ENCODE results near the gene MRPS7.
"Not testable (repeated sequence)": the region's sequence is repeated elsewhere in the genome, so short reads cannot be mapped to it uniquely, and the experiment has no call there.

The MRPS7 gene

DNA sequence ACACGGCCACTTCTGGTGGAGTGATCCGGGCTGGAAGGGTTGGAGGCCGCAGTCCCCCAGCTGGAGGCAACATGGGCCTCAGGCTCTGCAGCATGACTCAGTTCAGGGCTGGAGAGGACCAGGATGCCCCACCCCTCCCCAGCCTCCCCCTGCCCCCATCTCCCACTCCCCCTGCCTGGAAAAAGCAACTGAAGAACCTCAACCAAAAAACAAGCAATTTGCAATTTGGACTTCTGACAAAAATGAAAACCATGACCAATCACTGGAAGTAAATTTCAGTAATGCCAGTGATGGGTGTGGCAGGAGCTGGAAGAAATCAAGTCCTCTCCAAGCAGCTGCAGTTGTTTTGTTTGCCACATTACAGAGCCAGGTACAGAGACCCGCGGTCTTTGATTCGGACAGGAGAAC, 16.0 kb downstream of the MRPS7 start:
- no peaks in the 10 kb centered on the region for H3K9me3 ChIP-seq (ENCODE audit: control insufficient read depth, low read length)
- H3K27me3 ChIP-seq (replicated peaks; ENCODE audit: control insufficient read depth, insufficient read depth, low read length), result no peaks in the 10 kb centered on the region
- peaks cover 29% of the 10 kb centered on the region for H3K4me1 ChIP-seq (ENCODE audit: control insufficient read depth, insufficient read depth, low read length)
- no peak overlapping the region for H3K9ac ChIP-seq (ENCODE audit: low read length)
- peaks cover 5% of the 10 kb centered on the region for H3K36me3 ChIP-seq (ENCODE audit: control insufficient read depth, insufficient read depth, low read length, severe bottlenecking)
- DNase-seq (ENCODE audit: low read depth), result peak; percentile 86
- no peak overlapping the region for H3K4me3 ChIP-seq (ENCODE audit: low read length)

DNA sequence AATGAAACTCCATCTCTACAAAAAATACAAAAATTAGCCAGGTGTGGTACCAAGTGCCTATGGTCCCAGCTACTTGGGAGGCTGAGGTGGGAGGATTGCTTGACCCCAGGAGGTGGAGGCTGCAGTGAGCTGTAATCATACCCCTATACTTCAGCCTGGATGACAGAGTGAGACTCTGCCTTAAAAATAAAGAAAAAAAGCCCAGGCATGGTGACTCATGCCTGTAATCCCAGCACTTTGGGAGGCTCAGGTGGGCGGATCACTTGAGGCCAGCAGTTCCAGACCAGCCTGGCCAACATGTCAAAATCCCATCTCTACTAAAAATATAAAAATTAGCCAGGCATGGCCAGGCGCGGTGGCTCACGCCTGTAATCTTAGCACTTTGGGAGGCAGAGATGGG, 18.5 kb downstream of the MRPS7 start:
- not testable (repeated sequence) for H3K9me3 ChIP-seq (ENCODE audit: control insufficient read depth, low read length); DNase-seq (ENCODE audit: low read depth); H3K27me3 ChIP-seq (replicated peaks; ENCODE audit: control insufficient read depth, insufficient read depth, low read length); H3K36me3 ChIP-seq (ENCODE audit: control insufficient read depth, insufficient read depth, low read length, severe bottlenecking); H3K9ac ChIP-seq (ENCODE audit: low read length); H3K4me3 ChIP-seq (ENCODE audit: low read length)
- H3K4me1 ChIP-seq (ENCODE audit: control insufficient read depth, insufficient read depth, low read length), result peaks cover 13% of the 10 kb centered on the region

DNA sequence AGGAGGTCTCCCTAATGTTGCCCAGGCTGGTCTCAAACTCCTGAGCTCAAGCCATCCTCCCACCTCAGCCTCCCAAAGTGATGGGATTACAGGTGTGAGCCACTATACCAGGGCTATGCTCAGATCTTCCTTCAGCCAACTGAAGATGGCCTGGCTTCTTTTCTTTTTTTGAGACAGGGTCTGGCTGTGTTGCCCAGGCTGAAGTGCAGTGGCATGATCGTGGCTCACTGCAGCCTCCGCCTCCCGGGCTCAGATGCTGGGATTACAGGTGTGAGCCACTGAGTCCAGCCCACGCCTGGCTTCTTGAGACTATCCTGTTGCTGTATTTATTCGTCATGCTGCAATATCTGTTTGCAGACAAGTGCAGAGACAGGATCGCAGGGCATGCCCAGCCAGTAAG, 23.4 kb downstream of the MRPS7 start:
- Histone ChIP-seq H3K4me3 (ENCODE audit: low read length) (no peak overlapping the region), H3K27me3 (replicated peaks; ENCODE audit: control insufficient read depth, insufficient read depth, low read length) (no peaks in the 10 kb centered on the region), H3K9me3 (ENCODE audit: control insufficient read depth, low read length) (no peaks in the 10 kb centered on the region), H3K9ac (ENCODE audit: low read length) (no peak overlapping the region), H3K4me1 (ENCODE audit: control insufficient read depth, insufficient read depth, low read length) (no peaks in the 10 kb centered on the region), H3K36me3 (ENCODE audit: control insufficient read depth, insufficient read depth, low read length, severe bottlenecking) (peaks cover 7% of the 10 kb centered on the region)
- no peak for DNase-seq (ENCODE audit: low read depth)

DNA sequence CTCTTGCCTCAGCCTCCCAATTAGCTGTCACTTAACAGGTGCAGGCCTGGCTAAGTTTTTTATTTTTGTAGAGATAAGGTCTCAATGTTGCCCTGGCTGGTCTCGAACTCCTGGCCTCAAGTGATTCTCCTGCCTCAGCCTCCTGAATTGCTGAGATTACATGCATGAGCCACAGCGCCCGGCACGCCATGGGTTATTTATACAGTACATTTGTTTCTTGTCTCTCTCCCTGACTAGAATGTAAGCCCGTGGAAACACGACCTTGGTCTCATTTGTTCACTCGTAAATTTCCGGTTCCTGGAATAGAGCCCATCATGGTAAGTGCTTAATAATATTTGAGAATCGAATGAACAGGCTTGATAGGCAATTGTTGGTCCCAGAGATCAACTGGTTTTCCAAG, 25.5 kb downstream of the MRPS7 start:
- Histone ChIP-seq H3K4me3 (ENCODE audit: low read length) (no peak overlapping the region), H3K9me3 (ENCODE audit: control insufficient read depth, low read length) (no peaks in the 10 kb centered on the region), H3K4me1 (ENCODE audit: control insufficient read depth, insufficient read depth, low read length) (no peaks in the 10 kb centered on the region), H3K9ac (ENCODE audit: low read length) (no peak overlapping the region), H3K36me3 (ENCODE audit: control insufficient read depth, insufficient read depth, low read length, severe bottlenecking) (peaks cover 7% of the 10 kb centered on the region), H3K27me3 (replicated peaks; ENCODE audit: control insufficient read depth, insufficient read depth, low read length) (no peaks in the 10 kb centered on the region)
- DNase-seq (ENCODE audit: low read depth), result no peak

DNA sequence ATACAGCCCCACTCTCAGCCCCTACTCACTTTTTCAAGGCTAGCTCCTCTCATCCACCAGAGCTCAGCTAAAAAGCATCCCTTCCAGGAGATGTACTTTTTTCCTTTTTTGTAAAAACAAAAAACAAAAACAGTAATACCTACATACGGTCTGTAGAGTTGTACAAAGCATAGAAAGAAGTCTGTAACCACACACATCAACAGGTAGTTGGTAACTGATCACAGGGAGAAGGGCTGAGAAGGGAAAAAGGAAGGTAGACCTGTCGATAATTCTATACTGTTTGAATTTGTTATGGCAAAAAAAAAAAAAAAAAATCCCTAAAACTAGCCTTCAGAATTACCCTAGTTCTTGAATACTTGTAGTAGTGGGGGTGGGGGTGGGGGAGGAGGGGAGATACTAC, 26.7 kb downstream of the MRPS7 start:
- peak overlapping the region; percentile 94 for H3K9ac ChIP-seq (ENCODE audit: low read length)
- no peak for DNase-seq (ENCODE audit: low read depth)
- H3K4me3 ChIP-seq (ENCODE audit: low read length), result peak overlapping the region; percentile 95
- no peaks in the 10 kb centered on the region for H3K4me1 ChIP-seq (ENCODE audit: control insufficient read depth, insufficient read depth, low read length)
- H3K27me3 ChIP-seq (replicated peaks; ENCODE audit: control insufficient read depth, insufficient read depth, low read length), result no peaks in the 10 kb centered on the region
- peaks cover 7% of the 10 kb centered on the region for H3K36me3 ChIP-seq (ENCODE audit: control insufficient read depth, insufficient read depth, low read length, severe bottlenecking)
- H3K9me3 ChIP-seq (ENCODE audit: control insufficient read depth, low read length), result no peaks in the 10 kb centered on the region

DNA sequence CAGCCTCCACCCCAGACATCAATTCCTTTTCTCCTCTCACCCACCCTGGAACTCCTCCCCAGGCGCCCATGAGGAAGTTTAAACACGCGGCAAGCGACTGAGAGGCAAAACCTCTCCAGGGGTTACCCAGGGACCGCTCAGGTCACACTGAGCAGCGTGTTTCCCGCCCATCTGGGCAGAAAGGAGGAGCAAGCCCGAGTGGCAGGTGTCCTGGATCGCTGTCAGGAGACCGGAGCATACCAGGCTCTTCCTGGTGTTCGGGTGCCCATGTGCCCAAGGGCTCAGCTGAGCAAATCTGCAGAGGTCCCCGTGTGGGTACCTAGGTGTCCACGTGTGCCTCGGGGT, 27.1 kb downstream of the MRPS7 start:
- Histone ChIP-seq H3K9me3 (ENCODE audit: control insufficient read depth, low read length) (no peaks in the 10 kb centered on the region), H3K9ac (ENCODE audit: low read length) (peak overlapping the region; percentile 94), H3K27me3 (replicated peaks; ENCODE audit: control insufficient read depth, insufficient read depth, low read length) (no peaks in the 10 kb centered on the region), H3K4me3 (ENCODE audit: low read length) (peak overlapping the region; percentile 95), H3K36me3 (ENCODE audit: control insufficient read depth, insufficient read depth, low read length, severe bottlenecking) (peaks cover 7% of the 10 kb centered on the region), H3K4me1 (ENCODE audit: control insufficient read depth, insufficient read depth, low read length) (no peaks in the 10 kb centered on the region)
- DNase-seq (ENCODE audit: low read depth), result no peak

DNA sequence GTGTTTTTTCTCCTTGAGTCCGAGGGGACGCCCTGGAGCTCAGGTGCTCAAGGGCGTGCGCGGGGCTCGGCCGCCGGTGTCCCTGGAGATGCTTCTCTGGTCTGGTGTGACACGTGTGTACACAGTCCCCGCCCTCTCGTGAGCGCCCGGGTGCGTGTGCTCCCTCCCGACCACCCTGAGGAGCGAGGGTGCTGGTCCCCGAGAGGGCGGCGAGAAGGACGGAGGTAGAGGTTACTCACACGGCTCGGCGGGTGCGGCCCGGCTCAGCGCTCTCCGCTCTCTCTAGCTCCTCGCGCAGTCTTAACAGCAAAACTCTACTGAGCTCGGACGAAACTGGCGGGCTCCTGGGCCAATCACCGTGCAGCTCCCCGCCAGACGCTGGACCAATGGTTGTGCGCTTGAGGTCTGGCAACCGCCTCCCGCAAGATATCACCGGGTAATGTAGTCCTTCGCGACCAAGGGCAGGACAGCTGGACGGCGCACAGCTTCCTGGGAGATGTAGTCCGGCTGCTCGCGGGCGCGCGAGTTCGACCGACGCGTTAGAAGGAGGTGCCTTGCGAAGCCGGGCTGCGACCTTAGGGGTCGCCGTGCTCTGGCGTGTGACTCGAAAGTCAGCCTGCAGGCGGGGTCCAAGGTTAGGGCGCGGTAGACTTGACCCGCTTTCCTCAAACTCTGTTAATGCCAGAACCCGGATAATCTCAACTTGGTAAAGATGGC, 27.6 kb downstream of the MRPS7 start, which contains the start of gene SLC25A19:
SLC25A19 (minus strand) TSS at position 319 of the 717 bp plus-strand sequence. CDS start 2,669 bp downstream, outside the sequence.
- Histone ChIP-seq H3K4me3 (ENCODE audit: low read length) (peak within 1 kb of the TSS; percentile 95), H3K9ac (ENCODE audit: low read length) (peak within 1 kb of the TSS; percentile 94), H3K4me1 (ENCODE audit: control insufficient read depth, insufficient read depth, low read length) (no peaks in the 10 kb centered on the region), H3K36me3 (ENCODE audit: control insufficient read depth, insufficient read depth, low read length, severe bottlenecking) (peaks cover 7% of the 10 kb centered on the region), H3K9me3 (ENCODE audit: control insufficient read depth, low read length) (no peaks in the 10 kb centered on the region), H3K27me3 (replicated peaks; ENCODE audit: control insufficient read depth, insufficient read depth, low read length) (no peaks in the 10 kb centered on the region)
- peak; percentile 99 for DNase-seq (ENCODE audit: low read depth)

DNA sequence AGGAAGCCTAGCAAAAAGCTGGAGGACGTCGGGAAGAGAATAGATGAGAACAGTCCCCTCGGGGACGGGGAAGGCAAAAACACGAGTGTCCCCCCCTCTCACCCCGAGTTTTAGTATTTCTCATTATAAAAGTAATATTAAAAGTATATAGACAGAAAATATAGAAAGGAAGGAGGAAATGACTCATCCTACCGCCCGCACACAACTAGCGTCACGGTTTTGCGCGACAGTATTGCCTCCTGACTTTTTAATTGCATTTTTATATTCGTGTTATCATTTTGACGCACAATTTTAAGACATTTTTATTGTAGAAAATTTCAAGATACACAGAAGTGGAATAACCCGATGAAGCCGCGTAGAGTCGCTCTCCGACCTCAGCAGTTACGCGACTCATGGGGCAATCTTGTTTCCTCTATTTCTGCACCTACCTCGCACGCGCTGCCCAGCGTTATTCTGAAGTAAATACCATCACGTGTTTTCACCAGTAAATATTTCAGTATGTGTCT, 28.2 kb downstream of the MRPS7 start:
- Histone ChIP-seq H3K9ac (ENCODE audit: low read length) (peak overlapping the region; percentile 94), H3K4me1 (ENCODE audit: control insufficient read depth, insufficient read depth, low read length) (no peaks in the 10 kb centered on the region), H3K9me3 (ENCODE audit: control insufficient read depth, low read length) (no peaks in the 10 kb centered on the region), H3K4me3 (ENCODE audit: low read length) (peak overlapping the region; percentile 95), H3K27me3 (replicated peaks; ENCODE audit: control insufficient read depth, insufficient read depth, low read length) (no peaks in the 10 kb centered on the region), H3K36me3 (ENCODE audit: control insufficient read depth, insufficient read depth, low read length, severe bottlenecking) (peaks cover 7% of the 10 kb centered on the region)
- DNase-seq (ENCODE audit: low read depth), result peak; percentile 82

DNA sequence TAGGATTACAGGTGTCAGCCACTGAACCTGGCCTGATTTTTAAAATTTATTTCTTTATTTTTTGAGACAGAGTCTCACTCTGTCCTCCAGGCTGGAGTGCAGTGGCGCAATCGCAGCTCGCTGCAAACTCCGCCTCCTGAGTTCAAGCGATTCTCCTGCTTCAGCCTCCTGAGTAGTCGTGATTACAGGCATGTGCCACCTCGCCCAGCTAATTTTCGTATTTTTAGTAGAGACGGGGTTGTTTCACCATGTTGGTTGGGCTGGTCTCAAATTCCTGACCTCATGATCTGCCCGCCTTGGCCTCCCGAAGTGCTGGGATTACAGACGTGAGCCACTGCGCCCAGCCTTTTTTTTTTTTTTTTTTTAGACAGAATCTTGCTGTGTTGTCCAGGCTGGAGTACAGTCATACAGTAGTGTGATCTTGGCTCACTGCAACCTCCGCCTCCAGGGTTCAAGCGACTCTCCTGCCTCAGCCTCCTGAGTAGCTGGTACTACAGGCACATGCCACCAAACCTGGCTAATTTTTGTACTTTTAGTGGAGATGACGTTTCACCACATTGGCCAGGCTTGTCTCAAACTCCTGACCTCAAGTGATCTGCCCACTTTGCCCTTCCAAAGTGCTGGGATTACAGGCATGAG, 31.2 kb downstream of the MRPS7 start:
- H3K36me3 ChIP-seq (ENCODE audit: control insufficient read depth, insufficient read depth, low read length, severe bottlenecking); H3K9me3 ChIP-seq (ENCODE audit: control insufficient read depth, low read length); H3K4me1 ChIP-seq (ENCODE audit: control insufficient read depth, insufficient read depth, low read length); H3K27me3 ChIP-seq (replicated peaks; ENCODE audit: control insufficient read depth, insufficient read depth, low read length); DNase-seq (ENCODE audit: low read depth); H3K9ac ChIP-seq (ENCODE audit: low read length); H3K4me3 ChIP-seq (ENCODE audit: low read length): not testable (repeated sequence)

DNA sequence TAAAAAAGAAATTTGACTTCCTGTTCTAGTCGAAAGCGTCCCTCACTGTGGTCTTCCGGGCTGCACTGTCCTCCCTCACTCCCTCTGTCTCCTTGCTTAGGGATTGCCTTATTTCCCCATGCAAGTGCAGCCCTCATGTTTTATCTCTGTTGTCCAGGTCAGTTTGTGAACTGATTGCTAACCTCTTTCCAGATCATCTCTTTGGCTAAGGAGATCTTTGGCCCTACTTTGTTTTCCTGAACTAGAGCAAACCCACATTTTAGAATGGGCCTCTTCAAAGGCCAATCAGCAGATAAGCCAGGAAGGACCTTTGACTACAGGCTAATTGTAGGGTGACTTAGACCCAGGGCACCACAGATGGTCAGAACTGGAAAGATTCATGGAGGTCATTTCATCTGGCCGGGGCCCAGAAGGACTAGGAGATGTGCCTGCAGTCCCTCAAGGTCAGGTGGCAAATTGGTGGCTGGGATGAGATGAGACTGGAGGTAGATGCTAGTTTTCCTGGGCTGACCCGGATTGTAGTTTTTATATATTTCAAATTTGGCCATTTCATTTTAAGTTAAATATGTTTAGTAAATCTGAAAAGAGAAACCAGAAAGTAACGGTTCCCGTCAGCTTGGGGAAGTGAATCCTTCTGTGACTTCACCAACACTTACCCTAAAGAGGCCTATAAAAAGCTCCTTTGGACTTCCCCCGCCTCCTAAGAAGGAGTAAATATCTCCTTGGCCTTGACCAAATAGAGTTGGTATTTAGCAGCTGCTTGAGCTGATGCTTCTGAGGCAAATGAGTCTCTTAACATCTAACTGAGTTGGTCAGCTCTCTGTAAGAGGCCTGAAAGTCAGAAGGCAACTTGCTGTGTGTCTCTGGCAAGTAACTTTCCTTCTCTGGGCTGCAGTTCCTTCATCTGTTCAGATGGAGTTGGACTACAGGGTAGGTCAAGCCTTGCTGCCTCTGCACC, 33.8 kb downstream of the MRPS7 start:
- H3K9me3 ChIP-seq (ENCODE audit: control insufficient read depth, low read length), result no peaks in the 10 kb centered on the region
- H3K4me3 ChIP-seq (ENCODE audit: low read length), result no peak overlapping the region
- no peaks in the 10 kb centered on the region for H3K36me3 ChIP-seq (ENCODE audit: control insufficient read depth, insufficient read depth, low read length, severe bottlenecking)
- H3K9ac ChIP-seq (ENCODE audit: low read length), result no peak overlapping the region
- no peak for DNase-seq (ENCODE audit: low read depth)
- H3K4me1 ChIP-seq (ENCODE audit: control insufficient read depth, insufficient read depth, low read length), result no peaks in the 10 kb centered on the region
- H3K27me3 ChIP-seq (replicated peaks; ENCODE audit: control insufficient read depth, insufficient read depth, low read length), result no peaks in the 10 kb centered on the region

DNA sequence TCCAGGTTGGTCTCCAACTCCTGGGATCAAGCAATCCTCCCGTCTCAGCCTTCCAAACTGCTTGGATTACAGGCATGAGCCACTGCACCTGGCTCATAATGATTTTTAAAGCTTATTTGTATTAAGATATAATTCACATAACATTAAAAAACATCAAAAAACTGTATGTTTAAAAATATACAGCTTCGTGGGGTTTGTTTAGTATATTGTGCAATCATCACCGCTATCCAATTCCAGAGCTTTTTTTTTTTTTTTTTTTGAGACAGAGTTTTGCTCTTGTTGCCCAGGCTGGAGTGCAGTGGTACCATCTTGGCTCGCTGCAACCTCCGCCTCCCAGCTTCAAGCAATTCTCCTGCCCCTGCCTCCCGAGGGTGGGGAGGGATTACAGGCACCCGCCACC, 38.6 kb downstream of the MRPS7 start:
- no peak overlapping the region for H3K9ac ChIP-seq (ENCODE audit: low read length)
- H3K36me3 ChIP-seq (ENCODE audit: control insufficient read depth, insufficient read depth, low read length, severe bottlenecking), result no peaks in the 10 kb centered on the region
- no peak overlapping the region for H3K4me3 ChIP-seq (ENCODE audit: low read length)
- H3K4me1 ChIP-seq (ENCODE audit: control insufficient read depth, insufficient read depth, low read length), result no peaks in the 10 kb centered on the region
- no peaks in the 10 kb centered on the region for H3K9me3 ChIP-seq (ENCODE audit: control insufficient read depth, low read length)
- no peaks in the 10 kb centered on the region for H3K27me3 ChIP-seq (replicated peaks; ENCODE audit: control insufficient read depth, insufficient read depth, low read length)
- peak; percentile 31 for DNase-seq (ENCODE audit: low read depth)
